Endothelial cell of umbilical vein (primary cell): ENCODE results near the gene ATP2B2. TPM values are rescaled to one million over a fixed set of nuclear protein-coding genes. Genes with fewer than 3 reads are reported as not detected.

Experiments
- BruUV-seq: library from RNA; stranded (reverse); fragments of 400-500 nt; replicated peaks from 2 replicates; lab custom pipeline; 2021; lab: Mats Ljungman, UMichigan
- CTCF ChIA-PET: fragments of 300-600, 350-600 bp; sonication (Branson Sonifier 250); formaldehyde crosslinking; loops from one replicate; lab custom pipeline; 2021; ENCODE audit warnings: antibody characterized with exemption, inconsistent platforms; lab: Charles Lee
- POLR2A ChIA-PET: fragments of 300-600, 350-600 bp; sonication (Branson Sonifier 250); formaldehyde crosslinking; loops from one replicate; lab custom pipeline; 2021; ENCODE audit warnings: antibody characterized with exemption, inconsistent platforms; lab: Charles Lee
- DNase-seq: peaks from one replicate; pipeline ENCODE4 v3.0.0-alpha.2; 2011; ENCODE audit warnings: low read depth, low spot score
- FAIRE-seq: peaks from 2 replicates; lab custom pipeline; 2011; peaks lifted over from hg19 to GRCh38; lab: Jason Lieb, UNC
- H2AFZ ChIP-seq: 2 replicates; pipeline ENCODE4 v1.6.0; 2012; ENCODE audit warnings: low read depth, low read length, control low read depth, inconsistent platforms
- H3K27ac ChIP-seq: 2 replicates; pipeline ENCODE4 v1.5.1; 2011; ENCODE audit warnings: low read depth, mild to moderate bottlenecking, control low read depth, low read length, moderate library complexity; ENCODE audit not compliant: insufficient read depth
- H3K27me3 ChIP-seq, 2 experiments: 2 replicates each; pipeline versions ENCODE4 v1.6.0 to v1.6.1; 2011; ENCODE audit warnings: low read length in 2 of 2, mixed read lengths in 1 of 2; ENCODE audit not compliant: control insufficient read depth in 2 of 2, insufficient read depth in 2 of 2
- H3K36me3 ChIP-seq, 2 experiments: 2 replicates in 1 of 2; 3 replicates in 1 of 2; pipeline ENCODE4 v1.5.1; 2011; ENCODE audit warnings: low read length in 2 of 2, mild to moderate bottlenecking in 1 of 2, moderate library complexity in 1 of 2; ENCODE audit not compliant: control insufficient read depth in 2 of 2, insufficient read depth in 2 of 2; ENCODE audit errors: extremely low read depth in 1 of 2
- H3K4me1 ChIP-seq: 3 replicates; pipeline ENCODE4 v1.5.1; 2011; ENCODE audit warnings: mild to moderate bottlenecking, low read length; ENCODE audit not compliant: control insufficient read depth, insufficient read depth; ENCODE audit errors: extremely low read depth
- H3K4me2 ChIP-seq: 2 replicates; pipeline ENCODE4 v1.6.1; 2011; ENCODE audit warnings: low read length, control low read depth, mixed read lengths; ENCODE audit not compliant: insufficient read depth
- H3K4me3 ChIP-seq, 3 experiments: fragments of 200-600 bp in 1 of 3; sonication (generic), shearing (Covaris generic) in 1 of 3; replicated peaks in 1 of 3; 2 replicates each; pipeline ENCODE4 v1.5.1; 2011 to 2016; ENCODE audit warnings: control low read depth in 3 of 3, low read length in 3 of 3, mild to moderate bottlenecking in 2 of 3, inconsistent platforms in 1 of 3, low read depth in 1 of 3, moderate library complexity in 1 of 3; ENCODE audit not compliant: insufficient read depth in 1 of 3
- H3K79me2 ChIP-seq: 2 replicates; pipeline ENCODE4 v1.6.0; 2012; ENCODE audit warnings: low read length, inconsistent platforms; ENCODE audit not compliant: control insufficient read depth, insufficient read depth
- H3K9ac ChIP-seq: replicated peaks from 2 replicates; pipeline ENCODE3; 2011; ENCODE audit warnings: low read length, control low read depth; ENCODE audit not compliant: insufficient read depth; ENCODE audit errors: extremely low read depth
- H3K9me1 ChIP-seq: replicated peaks from 3 replicates; pipeline ENCODE4 v1.6.0; 2011; ENCODE audit warnings: mild to moderate bottlenecking, low read length; ENCODE audit not compliant: control insufficient read depth, insufficient read depth; ENCODE audit errors: extremely low read depth
- H3K9me3 ChIP-seq: replicated peaks from 2 replicates; pipeline ENCODE4 v1.5.1; 2012; ENCODE audit warnings: low read length, inconsistent platforms; ENCODE audit not compliant: control insufficient read depth, insufficient read depth
- H4K20me1 ChIP-seq: replicated peaks from 2 replicates; pipeline ENCODE3; 2011; ENCODE audit warnings: mild to moderate bottlenecking, low read length; ENCODE audit not compliant: control insufficient read depth, insufficient read depth; ENCODE audit errors: extremely low read depth
- EZH2 ChIP-seq: IDR thresholded peaks from 2 replicates; pipeline ENCODE4 v1.6.1; 2012; ENCODE audit warnings: borderline replicate concordance, low read depth, mild to moderate bottlenecking, moderate library complexity, low read length, inconsistent platforms; ENCODE audit not compliant: severe bottlenecking
- FOS ChIP-seq: IDR thresholded peaks from 2 replicates; pipeline ENCODE4 v1.6.1; 2011; ENCODE audit warnings: mild to moderate bottlenecking, low read length, moderate library complexity, borderline replicate concordance; ENCODE audit not compliant: insufficient read depth
- GATA2 ChIP-seq: IDR thresholded peaks from 2 replicates; pipeline ENCODE4 v1.7.0; 2011; ENCODE audit warnings: low read depth, mild to moderate bottlenecking, moderate library complexity, mixed read lengths, low read length; ENCODE audit not compliant: insufficient read length, insufficient read depth
- JUN ChIP-seq: IDR thresholded peaks from 2 replicates; pipeline ENCODE4 v1.6.1; 2011; ENCODE audit warnings: borderline replicate concordance, low read depth; ENCODE audit not compliant: insufficient read length, insufficient read depth
- MYC ChIP-seq: IDR thresholded peaks from one replicate; pipeline ENCODE4 v1.6.1; 2011; ENCODE audit warnings: mild to moderate bottlenecking, low read depth, low read length
- POLR2A ChIP-seq: IDR thresholded peaks from 2 replicates; pipeline ENCODE4 v1.6.1; 2012; ENCODE audit warnings: low read depth, mild to moderate bottlenecking, control low read depth, low read length
- POLR2AphosphoS5 ChIP-seq: IDR thresholded peaks from 2 replicates; pipeline ENCODE4 v1.6.1; 2012; ENCODE audit warnings: low read depth, mild to moderate bottlenecking, control low read depth, low read length, moderate library complexity; ENCODE audit not compliant: insufficient read depth
- dilution Hi-C: fragments of 300-500 bp; cut with MboI; formaldehyde crosslinking; loops from one replicate; pipeline ENCODE4 v1.15.0; 2019; ENCODE audit warnings: low sequenced_read_pairs; ENCODE audit not compliant: extremely low pct_ligation_motif_present
- intact Hi-C: fragments of 100-400 bp; cut with micrococcal nuclease; formaldehyde crosslinking; loops from one replicate; pipeline ENCODE4 v1.10.0; 2022
- polyA plus RNA-seq, 4 experiments: library from polyadenylated mRNA; depleted of rRNA in 3 of 4; stranded (reverse) in 3 of 4; unstranded in 1 of 4; fragments of >200 nt; gene quantifications; 2 replicates each; pipeline versions ENCODE4 v1.2.1 to v1.2.3, GENCODE V29; 2011 to 2012; ENCODE audit warnings: missing spikeins in 1 of 4
- total RNA-seq: library from RNA; stranded (reverse); gene quantifications from 2 replicates; pipeline ENCODE4 v1.2.3, GENCODE V29; 2021
- TF ChIP-seq, protein P1 (sequence below), 2 donors: IDR thresholded peaks; 1 replicate in 1 of 2; 2 replicates in 1 of 2; pipeline ENCODE4 v1.5.1; 2011; ENCODE audit warnings: low read length in 2 of 2, mild to moderate bottlenecking in 2 of 2, moderate library complexity in 2 of 2, control low read depth in 1 of 2, inconsistent platforms in 1 of 2, low read depth in 1 of 2; ENCODE audit not compliant: insufficient read depth in 1 of 2; ENCODE audit errors: extremely low read depth in 1 of 2
- TF ChIP-seq, protein P2 (sequence below): IDR thresholded peaks from 2 replicates; pipeline ENCODE4 v1.6.1; 2011; ENCODE audit not compliant: insufficient read depth, insufficient read length

ATP2B2 gene
- total and polyA plus RNA-seq, 2 donors (not counting 3 experiments of a cell fraction or from before 2014, with no cell fraction given) = not detected

DNA sequence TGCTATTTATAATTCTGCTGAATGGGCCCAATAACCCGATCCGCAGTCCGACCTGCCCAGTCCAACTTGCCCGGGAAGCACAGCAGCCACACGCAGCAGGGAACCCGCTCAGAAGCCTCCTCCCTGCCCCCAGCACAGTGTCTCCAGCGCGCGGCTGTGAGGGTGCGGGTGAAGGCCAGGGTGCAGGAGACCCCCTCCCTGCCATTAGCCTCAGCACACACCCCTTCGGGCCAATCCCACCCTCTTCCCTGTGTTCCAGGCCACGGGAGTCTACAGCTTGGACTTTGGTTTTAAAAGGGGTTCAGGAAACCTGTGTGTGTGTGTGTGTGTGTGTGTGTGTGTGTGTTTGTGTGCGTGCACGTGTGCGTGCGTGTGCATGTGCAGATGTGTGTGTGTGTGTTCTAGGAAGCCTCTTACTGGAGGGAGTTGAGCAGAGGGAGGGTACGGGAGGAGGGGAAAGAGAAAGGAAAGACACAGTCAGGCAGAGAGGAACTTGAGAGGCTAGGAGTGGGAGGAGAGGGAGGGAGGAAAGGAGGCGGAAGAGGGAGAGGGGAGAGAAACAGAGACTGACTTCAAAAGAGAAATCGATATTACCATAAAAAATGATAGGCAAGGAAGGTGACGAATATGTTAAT, 34.2 kb downstream of the ATP2B2 start:
- DNase-seq (no peak), FAIRE-seq (no peak)
- ChIA-PET POLR2A (interaction anchor here (0.7 kb wide), 1 partner anchor 529 kb away, joined by 5 read pairs; no protein-coding TSS in a partner anchor), CTCF (no interaction called here)
- Histone ChIP-seq H3K27me3 (no peaks in the 10 kb centered on the region), H4K20me1 (no peaks in the 10 kb centered on the region), H3K4me3 (no peak overlapping the region), H3K36me3 (no peaks in the 10 kb centered on the region), H2AFZ (no peak overlapping the region), H3K9me3 (no peaks in the 10 kb centered on the region), H3K9me1 (no peaks in the 10 kb centered on the region), H3K9ac (no peak overlapping the region), H3K27ac (no peak overlapping the region), H3K79me2 (no peaks in the 10 kb centered on the region), H3K4me2 (no peak overlapping the region), H3K4me1 (no peaks in the 10 kb centered on the region)
- dilution Hi-C loops (no loop called here), intact Hi-C loops (no loop called here)
- TF ChIP-seq POLR2AphosphoS5 (no peak), FOS (no peak), POLR2A (no peak), JUN (no peak), MYC (no peak), GATA2 (no peak), EZH2 (no peak)
- TF ChIP-seq, protein P1, sequence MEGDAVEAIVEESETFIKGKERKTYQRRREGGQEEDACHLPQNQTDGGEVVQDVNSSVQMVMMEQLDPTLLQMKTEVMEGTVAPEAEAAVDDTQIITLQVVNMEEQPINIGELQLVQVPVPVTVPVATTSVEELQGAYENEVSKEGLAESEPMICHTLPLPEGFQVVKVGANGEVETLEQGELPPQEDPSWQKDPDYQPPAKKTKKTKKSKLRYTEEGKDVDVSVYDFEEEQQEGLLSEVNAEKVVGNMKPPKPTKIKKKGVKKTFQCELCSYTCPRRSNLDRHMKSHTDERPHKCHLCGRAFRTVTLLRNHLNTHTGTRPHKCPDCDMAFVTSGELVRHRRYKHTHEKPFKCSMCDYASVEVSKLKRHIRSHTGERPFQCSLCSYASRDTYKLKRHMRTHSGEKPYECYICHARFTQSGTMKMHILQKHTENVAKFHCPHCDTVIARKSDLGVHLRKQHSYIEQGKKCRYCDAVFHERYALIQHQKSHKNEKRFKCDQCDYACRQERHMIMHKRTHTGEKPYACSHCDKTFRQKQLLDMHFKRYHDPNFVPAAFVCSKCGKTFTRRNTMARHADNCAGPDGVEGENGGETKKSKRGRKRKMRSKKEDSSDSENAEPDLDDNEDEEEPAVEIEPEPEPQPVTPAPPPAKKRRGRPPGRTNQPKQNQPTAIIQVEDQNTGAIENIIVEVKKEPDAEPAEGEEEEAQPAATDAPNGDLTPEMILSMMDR (IDR thresholded peaks at IDR 0.05; ENCODE audit: extremely low read depth in 1 of 2, insufficient read depth in 1 of 2, low read depth in 1 of 2, low read length in 2 of 2) = no peak
- TF ChIP-seq, protein P2, sequence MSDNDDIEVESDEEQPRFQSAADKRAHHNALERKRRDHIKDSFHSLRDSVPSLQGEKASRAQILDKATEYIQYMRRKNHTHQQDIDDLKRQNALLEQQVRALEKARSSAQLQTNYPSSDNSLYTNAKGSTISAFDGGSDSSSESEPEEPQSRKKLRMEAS = no peak
- BruUV-seq = no TSS peak
